NK-92 treated with Interleukin-12 subunit alpha and Interleukin-12 subunit beta, amount 100 ng/mL, for 24 hours (cell line): ENCODE data around the gene ONECUT2.

Experiments used
- DNase-seq: peaks from one replicate; lab custom pipeline; 2025; lab: John Stamatoyannopoulos, UW

ONECUT2 gene

DNA sequence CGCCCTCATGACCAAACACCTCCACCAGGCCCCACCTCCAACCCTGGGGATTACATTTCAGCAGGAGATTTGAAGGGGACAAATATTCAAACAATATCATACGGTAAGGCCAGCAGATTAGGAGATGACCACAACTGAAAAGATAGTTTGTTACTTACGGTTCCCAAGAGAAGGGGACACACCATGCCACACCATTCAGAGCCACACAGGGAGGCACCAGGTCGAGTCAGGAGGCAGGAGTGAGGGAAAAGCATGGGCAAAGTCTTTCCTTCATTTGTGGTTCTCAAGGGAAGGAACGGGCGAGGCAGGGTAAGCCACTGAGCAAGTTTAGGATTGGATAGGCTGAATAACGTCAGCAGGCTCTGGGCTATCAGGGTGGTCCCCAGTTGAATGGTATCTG, 94.0 kb downstream of the ONECUT2 start:
- no peak for DNase-seq

DNA sequence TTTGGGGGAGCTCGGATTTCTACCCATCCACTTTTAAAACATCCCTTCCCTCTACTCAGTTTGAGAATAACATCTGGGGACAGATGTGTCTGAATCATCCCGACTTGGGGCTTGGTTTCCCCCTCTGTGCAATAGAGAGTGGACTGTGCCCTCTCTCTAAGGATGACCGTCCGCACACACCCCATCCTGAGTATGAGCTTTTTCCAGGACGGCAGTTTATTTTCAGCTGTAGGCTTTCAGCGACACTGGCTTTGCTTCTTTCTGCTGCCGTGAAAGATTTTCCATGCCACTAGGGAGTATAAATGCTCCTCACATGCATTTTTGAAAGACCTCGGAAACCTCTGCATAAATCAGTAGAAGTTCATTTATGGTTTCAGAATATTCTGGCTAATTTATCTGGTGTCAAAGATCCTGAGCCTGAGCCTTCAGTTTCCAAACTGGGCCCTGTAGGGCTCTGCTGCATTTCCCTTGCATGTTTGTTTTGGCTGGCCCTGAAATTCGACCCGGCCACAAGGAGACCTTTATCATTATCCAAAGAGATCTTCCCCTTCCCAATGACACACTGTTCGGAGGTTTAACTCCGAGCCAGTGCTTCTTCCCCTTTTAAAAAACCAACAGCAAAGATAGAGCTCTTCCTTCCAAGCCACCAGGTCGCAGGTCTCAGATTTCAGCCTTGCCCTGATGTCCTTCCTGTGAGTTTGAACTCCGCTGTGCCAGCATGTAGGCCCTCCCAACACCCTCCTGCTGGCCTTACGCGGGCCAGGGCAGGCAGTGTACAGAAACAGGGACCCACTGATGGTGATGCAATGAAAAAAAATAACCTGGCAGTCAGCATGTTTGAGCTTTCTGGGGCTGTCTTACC, 98.1 kb downstream of the ONECUT2 start:
- DNase-seq, result no peak

DNA sequence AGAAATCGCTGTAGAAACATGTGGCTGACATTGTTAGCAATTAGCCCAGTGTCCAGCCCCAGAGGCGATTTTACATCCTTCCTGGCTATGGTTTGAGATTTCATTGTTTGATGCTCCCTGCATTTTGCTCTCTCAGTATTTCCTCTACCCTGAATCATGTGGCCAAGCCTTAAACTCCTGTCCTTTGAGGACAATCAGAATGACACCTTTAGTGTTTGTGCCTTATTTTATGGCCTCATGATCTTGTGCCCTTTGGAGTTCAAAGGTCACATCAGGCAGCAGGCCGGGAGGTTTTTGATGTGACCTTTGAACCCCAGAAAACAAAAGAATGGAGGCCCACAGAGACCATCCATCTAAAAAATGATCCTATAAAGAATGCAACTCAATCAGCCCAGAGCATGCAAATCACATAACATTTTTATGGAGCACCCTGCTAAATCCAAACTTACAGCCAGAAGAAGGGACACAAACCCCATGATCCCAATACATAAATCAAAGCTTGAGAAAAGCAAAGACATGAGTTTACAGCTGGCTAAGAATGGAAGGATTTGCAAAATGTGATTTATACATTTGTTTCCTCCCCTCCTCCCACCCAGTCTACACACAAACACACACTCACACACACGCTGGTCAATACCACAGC, 98.8 kb downstream of the ONECUT2 start:
- no peak for DNase-seq

DNA sequence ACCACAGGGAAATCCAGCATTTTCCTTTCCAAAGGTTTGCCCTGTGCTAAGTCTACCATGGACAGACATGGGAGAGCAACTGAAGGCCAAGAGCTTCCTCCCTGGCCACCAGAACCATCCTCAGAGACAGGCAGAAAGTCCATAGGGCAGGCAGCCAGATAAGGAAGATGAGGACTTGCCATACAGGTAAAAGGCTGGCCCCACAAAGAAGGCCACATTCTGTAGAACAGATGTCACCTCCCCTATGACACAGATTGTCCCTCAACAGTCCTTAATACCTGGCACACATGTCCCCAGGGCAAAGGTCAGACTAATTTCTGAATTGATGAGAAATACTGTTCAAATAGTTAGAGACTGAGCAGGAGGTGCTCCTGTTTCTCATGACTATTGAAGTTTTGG, 99.3 kb downstream of the ONECUT2 start:
- DNase-seq, result no peak

DNA sequence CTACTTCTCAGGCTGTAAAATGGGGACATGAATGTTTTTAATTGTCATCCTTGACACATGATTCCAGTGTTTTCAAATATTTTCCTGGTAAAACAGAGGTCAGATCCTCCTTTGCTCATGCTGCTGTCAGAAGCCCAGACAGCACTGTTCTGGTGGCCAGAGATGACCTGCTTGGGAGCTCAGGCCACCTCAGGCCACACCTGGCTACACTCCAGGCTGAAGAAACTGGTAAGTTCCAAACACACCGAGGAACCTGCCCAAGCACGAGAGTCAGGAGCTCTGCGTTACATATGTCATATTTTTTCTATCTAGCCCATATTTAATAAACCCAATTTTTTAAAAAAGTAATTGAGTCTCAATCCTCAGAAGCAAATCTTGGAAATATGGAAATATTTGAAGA, 103.4 kb downstream of the ONECUT2 start:
- no peak for DNase-seq

DNA sequence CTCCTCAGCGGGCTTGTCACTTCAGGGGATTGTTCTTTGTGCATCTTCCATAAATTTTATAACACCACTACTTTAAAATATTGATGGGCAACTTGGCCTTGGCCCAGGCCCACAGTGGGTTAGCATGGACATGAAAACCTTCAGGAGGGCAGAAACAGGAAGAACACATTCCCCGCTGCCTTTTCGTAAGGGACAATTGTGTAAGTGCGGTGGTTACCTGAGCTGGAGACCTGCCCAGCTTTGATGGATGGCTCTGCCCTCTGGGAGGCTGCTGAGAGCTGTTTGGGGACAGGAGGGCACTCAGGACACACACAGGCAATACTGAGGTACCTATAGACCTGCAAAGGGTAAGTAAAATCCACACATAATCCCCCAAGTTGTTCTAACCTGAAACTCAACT, 104.5 kb downstream of the ONECUT2 start:
- no peak for DNase-seq
